Fibroblast of upper back skin (primary cell): ENCODE results near the gene FAM110C.
"Not testable (repeated sequence)": the region's sequence is repeated elsewhere in the genome, so short reads cannot be mapped to it uniquely, and the experiment has no call there.

ENCODE experiments used
- DNase-seq: peaks from one replicate; pipeline ENCODE4 v3.0.0-alpha.2; 2013

FAM110C gene

GRCh38 chr2:46471-47345 lies at the start of gene FAM110C:
FAM110C (minus strand) TSS chr2:46505; CDS start chr2:46385, 120 bp downstream.
- peak; percentile 1 for DNase-seq

- DNase-seq, result no peak
These were observed 46.0 kb upstream of the FAM110C start for GRCh38 chr2:92326-92725.

GRCh38 chr2:90645-91312 lies 44.5 kb upstream of the FAM110C start:
- no peak for DNase-seq

GRCh38 chr2:85761-86160 lies 39.5 kb upstream of the FAM110C start:
- DNase-seq, result no peak

- no peak for DNase-seq
These were observed 37.8 kb upstream of the FAM110C start for GRCh38 chr2:84121-84520.

DNA sequence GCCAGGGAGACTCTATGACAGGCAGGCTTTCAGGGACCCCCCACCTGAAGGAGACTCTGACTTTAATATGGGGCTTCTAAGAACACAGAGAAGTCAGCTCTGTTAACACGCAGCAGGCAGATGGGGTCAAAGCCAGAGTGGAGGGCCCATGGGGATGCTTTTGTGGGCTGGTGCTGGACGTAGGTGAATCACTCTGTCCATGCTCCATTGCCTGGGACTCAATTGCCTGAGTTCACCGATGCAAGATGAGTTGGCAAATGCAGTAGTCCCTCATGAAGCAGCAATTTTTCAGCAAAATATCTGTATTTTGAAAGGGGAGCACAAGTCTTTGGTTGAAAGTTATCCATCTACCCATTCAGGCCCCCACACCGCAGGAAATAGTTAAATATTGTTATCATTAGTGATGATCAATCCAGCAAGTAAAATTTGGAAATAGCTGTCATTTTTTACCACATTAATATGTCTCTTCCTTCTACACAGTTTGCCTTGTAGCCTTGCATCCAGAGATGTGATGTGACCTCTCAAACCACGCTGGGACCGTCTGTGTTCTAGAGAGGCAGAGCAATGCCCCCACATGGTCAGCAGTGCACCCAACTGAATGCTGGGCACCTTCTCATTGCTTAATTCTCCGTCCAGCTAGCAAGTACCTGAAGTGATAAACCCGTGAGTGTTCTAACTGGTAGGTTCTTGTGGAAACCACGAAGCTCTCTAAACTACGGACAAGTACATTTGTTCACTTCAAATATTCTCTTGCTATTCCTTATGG lies 34.8 kb upstream of the FAM110C start:
- no peak for DNase-seq

DNA sequence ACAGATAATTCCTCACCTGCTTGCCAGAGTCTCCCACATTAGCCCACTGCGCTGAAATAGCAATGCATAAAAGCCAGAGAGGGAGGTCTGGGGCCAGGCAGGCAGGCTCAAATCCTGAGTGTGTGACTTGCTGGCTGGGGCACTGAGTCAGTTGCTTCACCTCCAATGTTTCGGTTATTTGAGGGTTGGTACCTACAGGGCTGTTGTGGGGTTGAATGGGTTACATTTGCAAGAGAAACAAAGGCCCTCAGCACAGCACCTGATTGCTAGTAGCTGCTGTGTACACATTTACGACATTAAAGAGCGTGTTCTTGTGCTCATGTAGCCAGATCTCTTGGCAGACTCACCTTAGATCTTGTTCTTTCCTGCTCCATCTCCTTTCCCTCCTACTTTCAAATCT lies 34.1 kb upstream of the FAM110C start:
- no peak for DNase-seq

DNA sequence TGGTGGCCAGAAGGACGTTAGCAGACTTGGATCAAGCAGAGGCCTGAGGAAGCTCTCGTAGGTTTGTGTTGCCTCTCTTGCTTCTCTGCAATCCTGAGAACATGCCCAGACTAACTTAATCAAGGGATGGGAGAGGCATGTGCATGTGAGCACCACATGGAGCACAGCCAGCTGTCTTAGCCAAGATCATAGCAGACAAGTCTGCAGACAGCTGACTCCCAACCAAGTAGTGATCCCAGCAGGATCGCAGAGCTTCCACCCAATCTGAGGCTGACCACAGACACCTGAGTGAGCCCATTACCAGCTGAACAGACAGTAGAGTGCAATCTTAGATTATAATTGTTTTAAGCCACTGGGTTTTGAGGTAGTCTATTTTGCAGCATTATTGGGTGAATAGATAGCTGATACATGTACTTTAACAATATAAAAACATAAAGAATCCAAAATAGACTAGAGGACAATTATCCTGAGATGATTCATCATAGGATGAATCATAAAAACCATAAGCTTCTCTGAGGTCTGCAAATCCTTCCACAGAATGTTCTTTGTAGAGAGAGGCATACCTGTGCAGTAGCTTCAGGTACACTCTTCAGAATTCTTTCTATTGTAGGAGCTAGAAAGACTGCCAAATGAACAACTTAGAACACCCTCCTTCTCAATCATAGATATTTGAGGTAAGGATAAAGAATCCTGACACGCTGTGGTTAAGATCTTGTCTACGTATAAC lies 25.2 kb upstream of the FAM110C start:
- DNase-seq, result no peak

DNA sequence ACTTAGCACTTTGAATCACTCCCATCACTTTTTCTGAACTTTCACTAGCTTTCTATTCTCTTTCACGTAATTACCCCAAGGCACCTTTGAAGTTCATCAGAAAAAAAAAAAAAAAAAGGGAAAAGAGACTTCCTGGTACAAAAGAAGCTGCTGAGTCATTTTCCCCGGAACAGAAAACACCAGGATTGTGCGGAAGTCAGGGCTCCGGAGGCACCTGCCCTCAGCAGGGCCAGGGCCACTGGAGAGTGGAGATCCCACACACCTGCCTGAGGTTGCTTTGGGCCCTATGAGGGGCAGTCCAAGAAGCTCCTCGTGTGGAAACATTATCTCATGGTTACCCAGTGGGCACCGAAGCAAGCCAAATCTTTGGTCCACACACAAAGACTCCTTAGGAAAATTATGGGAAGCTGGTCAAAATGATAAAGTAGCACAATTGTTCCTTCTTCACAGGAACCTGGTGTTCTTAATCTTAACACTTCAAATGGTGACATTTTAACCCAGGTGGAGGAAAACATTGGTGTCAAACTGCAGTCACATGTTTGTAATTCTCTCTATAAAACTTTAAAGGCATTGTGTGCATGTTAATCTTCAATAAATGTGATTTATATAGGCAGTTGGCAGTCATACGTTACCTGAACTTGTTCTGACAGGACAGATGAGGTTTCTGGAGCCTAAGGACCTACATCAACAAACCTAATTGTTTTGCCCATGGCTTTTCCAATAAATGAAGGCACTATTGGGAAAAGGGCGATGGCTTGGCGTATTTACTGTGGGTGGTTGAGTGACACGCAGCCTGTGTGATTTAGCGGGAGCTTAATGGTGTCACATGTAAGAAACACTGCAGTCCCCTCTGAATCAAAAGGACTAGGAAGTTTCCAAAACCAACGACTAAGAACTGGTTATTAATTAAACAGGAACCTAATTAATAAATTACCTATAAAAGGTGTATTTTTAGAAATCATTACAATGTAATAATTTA lies 23.4 kb upstream of the FAM110C start:
- no peak for DNase-seq

DNA sequence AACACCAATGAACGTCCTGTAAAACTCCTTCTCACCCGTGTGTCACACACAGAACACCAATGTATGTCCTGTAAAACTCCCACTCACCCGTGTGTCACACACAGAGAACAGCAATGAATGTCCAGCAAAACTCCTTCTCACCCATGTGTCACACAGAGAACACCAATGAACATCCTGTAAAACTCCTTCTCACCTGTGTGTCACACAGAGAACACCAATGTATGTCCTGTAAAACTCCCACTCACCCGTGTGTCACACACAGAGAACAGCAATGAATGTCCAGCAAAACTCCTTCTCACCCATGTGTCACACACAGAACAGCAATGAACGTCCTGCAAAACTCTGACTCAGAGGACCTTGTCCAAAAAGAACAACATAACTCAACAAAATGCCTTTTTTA lies 22.3 kb upstream of the FAM110C start:
- DNase-seq, result not testable (repeated sequence)

GRCh38 chr2:66853-67252 lies 20.5 kb upstream of the FAM110C start:
- no peak for DNase-seq

GRCh38 chr2:65121-65520 lies 18.8 kb upstream of the FAM110C start:
- no peak for DNase-seq

DNA sequence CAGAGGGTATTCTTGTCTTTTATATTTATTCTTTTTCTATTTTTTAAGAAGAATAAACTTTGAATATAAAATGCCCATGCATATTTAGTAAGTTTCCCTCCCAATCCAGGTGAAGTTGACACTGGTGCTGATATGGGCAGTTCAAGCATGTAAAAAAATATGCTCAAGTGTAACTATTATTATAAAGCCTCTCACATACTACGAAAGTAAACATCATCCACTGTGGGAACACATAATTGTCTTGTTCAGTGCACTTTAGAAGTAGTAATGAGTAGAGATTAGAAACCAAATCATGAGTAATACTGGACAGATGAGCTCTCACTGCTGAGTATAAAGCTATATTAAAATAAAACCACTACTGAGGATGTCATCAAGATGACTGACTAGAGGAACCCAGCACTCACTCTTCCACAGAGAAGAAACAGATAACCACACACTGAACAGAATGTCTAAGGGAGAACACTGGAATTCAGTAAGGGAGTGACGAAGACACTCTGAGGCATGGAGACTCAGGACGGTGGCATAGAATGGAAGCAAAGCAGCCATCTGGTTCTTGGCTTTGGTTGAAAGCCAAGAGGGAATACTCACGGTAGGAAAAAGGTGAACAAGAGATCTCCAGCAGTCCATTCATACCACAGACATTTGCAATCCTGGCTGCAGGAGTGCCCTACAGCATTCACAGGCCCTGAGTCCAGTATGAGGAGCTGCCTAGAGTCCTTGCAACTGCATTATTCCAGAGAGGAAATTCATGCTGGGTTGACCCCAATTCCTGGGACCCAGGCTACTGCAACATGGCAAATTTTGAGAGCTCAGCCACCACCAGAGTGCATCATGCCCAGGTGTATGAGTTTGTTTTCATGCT lies 9.5 kb upstream of the FAM110C start:
- no peak for DNase-seq

- DNase-seq, result no peak
These were observed 5.3 kb upstream of the FAM110C start for GRCh38 chr2:51613-52012.

DNA sequence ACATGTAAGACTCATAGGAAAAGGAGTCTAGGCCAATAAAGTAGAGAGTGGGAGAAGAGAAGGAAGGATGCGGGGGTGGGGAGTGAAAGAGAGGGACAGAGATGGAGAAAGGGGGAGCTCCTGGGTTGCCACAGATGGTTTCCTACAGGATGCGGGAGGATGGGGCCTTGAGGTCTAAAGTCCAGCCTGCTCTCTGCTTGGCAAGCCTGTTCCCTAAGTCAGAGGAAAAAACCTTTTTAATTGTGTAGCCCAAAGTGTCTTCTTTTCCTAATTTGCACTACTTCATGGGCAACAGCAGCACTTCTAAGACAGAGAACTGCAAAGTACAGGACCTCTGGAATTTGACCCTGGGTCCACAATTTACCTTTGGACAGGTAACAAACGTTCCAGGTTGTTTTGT lies 1.4 kb upstream of the FAM110C start:
- DNase-seq, result no peak

DNA sequence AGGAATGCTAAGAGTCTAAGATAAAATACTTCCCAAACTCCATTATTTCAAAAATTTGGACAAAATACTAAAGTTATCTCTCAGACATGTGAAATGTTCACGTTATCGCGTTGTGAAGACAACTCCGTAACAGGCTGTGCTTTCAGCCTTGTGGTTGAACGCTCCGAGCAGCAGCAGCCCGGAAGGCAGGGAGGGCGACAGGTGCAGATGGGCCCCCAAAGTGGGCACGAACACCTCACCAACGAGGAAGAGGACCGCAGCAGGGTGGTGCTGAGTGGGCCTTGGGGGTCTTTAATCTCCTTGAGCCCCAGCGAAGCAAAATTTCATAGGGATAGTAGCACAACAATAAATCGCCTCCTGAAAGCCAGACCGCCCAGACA lies 1.0 kb upstream of the FAM110C start:
- DNase-seq, result no peak

DNA sequence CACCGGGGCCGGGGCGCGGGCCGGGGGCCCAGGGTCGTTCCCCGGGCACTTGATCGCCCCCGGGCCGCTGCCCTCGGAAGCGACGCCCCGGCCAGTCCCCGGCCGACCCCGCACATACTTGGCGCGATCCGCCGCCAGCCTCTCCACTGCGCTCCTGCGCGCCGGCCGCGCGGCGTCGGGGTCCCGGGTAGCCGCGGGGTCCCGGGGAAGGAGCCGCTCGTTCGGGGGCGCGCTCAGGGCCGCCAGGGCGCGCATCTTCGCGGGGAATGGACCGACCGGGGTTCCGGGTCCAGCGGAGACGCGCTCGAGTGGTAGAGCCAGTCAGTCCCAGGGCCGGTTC lies 204 bp downstream of the FAM110C start:
- DNase-seq, result no peak

DNA sequence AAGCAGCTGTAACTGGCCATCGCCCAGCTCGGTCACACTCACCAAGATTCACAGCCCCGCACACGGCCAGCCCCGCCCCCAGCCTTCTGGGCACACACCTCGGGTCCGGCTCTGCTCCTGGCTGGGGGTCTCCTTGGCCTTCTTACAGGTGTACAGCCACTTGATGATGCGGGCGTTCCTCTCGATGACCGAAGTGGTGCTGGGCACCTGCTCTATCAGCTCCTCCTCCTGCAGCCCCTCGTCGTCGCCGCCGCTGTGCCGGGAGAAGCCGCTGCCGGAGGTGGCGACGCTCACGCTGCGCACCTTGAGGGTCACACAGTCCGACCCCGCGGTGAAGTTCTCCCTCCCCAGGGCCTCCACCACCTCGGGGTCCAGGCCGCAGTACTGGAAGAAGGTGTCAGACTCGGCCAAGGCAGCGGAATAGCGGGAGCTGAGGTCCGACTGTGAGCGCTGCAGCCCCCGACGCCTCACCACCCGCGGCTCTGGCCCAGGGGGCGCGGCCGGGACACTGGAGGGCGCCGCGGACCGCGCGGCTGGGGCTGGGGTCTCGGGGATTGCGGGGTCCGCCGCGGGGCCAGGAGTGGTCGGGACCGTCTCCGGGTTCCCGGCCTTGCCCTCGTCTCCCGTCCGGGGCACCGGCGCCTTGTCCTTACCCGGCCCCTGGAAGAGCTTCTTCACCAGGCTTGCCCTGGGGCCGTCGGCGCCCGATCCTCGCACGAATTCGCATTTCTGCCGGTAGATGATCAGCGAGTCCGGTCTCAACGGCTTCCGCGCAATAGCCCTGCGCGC lies 769 bp downstream of the FAM110C start:
- DNase-seq, result no peak

DNA sequence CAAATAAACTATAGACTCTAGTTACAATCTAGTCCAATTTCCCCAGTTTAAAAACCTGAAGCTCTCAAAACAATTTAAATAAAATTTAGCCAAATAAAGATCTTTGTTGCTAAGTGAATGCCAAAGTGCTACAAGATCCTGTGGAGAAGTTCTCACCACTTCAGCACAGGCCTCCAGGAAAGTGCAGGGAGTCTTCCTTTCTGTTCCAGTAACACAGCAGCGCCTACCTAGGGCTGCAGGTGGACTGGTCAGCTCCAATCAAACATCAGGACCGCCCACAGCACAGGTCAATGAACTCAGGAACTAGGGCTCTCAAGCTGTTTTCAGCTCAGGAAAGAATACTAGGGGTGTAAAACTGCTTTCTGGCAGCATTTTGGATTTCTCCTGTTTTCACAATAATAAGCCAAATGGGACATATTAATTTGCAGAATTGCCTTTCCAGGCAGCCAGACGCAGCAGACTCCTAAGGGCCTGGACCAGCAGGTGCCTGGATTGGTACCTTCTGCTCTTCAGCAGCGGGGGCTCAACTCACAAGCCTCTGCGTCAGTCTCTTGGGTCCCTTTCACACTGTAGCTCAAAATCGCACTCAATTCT lies 1.5 kb downstream of the FAM110C start:
- DNase-seq, result no peak

- no peak for DNase-seq
These were observed 3.5 kb downstream of the FAM110C start for GRCh38 chr2:42788-43187.
